ENCODE measurements around the gene ADAM12. TPM values are rescaled to one million over a fixed set of nuclear protein-coding genes. Genes with fewer than 3 reads are reported as not detected.

Gene ADAM12
- total and polyA plus RNA-seq, 10 donors = 0.51 to 7.0 (median 1.0) TPM

- Histone ChIP-seq H3K27ac (no peak overlapping the region), H3K27me3 (replicated peaks in 1 of 7) (peaks cover 0 to 23% (median 0%) of the 10 kb centered on the region in 7 donors), H3K4me3 (no peak overlapping the region), H3K36me3 (no peaks in the 10 kb centered on the region), H3K9me3 (no peaks in the 10 kb centered on the region), H3K4me1 (no peaks in the 10 kb centered on the region)
- 86 to 95% (median 90%) methylated on average over 10 of the region's 10 CpGs for WGBS, 5 donors
- DNase-seq = no peak
- TF ChIP-seq POLR2A (IDR thresholded peaks at IDR 0.05) = no peak
- TF ChIP-seq, protein P1, sequence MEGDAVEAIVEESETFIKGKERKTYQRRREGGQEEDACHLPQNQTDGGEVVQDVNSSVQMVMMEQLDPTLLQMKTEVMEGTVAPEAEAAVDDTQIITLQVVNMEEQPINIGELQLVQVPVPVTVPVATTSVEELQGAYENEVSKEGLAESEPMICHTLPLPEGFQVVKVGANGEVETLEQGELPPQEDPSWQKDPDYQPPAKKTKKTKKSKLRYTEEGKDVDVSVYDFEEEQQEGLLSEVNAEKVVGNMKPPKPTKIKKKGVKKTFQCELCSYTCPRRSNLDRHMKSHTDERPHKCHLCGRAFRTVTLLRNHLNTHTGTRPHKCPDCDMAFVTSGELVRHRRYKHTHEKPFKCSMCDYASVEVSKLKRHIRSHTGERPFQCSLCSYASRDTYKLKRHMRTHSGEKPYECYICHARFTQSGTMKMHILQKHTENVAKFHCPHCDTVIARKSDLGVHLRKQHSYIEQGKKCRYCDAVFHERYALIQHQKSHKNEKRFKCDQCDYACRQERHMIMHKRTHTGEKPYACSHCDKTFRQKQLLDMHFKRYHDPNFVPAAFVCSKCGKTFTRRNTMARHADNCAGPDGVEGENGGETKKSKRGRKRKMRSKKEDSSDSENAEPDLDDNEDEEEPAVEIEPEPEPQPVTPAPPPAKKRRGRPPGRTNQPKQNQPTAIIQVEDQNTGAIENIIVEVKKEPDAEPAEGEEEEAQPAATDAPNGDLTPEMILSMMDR (IDR thresholded peaks at IDR 0.05 in 8 of 11, conservative IDR thresholded peaks at IDR 0.05 in 3 of 11) = no peak
- TF ChIP-seq POLR2AphosphoS5 (IDR thresholded peaks at IDR 0.05) = no peak
- intact Hi-C loops (cut with DNase I; ENCODE audit: low total_unique reads) = no loop called here
These were observed 161.1 kb downstream of the ADAM12 start for GRCh38 chr10:126226988-126227761.

DNA sequence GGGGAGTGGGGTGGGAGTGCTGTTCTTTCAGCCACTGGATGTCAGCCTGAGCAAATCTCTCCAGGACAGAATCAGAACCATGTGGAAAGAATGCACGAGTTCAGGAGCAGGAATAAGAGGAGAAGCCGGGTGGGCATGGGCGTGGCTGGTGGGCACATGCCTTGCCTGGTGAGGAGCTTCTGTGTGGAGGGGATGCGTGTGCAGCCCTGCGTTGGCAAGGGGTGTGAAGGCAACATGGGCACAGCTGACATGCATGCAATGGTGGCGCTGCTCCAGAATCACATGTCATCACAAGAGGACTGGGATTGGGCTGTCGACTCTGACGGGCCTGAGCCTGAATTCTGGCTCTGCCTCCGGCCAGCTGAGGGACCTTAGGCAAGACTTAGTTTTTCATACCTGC, 162.1 kb downstream of the ADAM12 start:
- no peak overlapping the region for H3K4me3 ChIP-seq
- H3K27me3 ChIP-seq (replicated peaks in 1 of 7) = peaks cover 0 to 16% (median 0%) of the 10 kb centered on the region in 7 donors
- 87 to 95% (median 92%) methylated on average over 9 of the region's 9 CpGs for WGBS, 5 donors
- no peaks in the 10 kb centered on the region for H3K4me1 ChIP-seq
- no peak for TF ChIP-seq POLR2AphosphoS5 (IDR thresholded peaks at IDR 0.05)
- no peak for TF ChIP-seq POLR2A (IDR thresholded peaks at IDR 0.05)
- TF ChIP-seq, protein P1 (IDR thresholded peaks at IDR 0.05 in 8 of 11, conservative IDR thresholded peaks at IDR 0.05 in 3 of 11) = no peak
- no peaks in the 10 kb centered on the region for H3K36me3 ChIP-seq
- intact Hi-C loops (cut with DNase I; ENCODE audit: low total_unique reads) = no loop called here
- DNase-seq = no peak
- no peaks in the 10 kb centered on the region for H3K9me3 ChIP-seq
- no peak overlapping the region for H3K27ac ChIP-seq

DNA sequence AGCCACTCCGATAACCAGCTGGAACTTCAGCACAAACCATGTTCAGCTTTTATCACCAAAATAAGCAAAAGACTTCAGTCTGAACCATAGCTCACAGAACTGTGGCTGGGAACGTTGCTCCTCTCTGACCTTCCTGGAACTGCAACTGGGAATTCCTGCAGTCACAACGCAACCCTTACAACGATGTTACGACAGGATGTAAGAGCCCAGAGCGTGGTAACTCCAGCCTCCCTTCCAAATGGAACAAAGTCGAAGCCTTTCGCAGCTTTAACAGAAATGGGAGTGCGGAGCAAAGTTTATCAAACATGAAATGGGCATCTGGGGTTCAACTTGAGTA, 162.6 kb downstream of the ADAM12 start:
- 58 to 68% (median 59%) methylated on average over 9 of the region's 9 CpGs for WGBS, 5 donors
- TF ChIP-seq POLR2AphosphoS5 (IDR thresholded peaks at IDR 0.05) = no peak
- TF ChIP-seq POLR2A (IDR thresholded peaks at IDR 0.05) = no peak
- TF ChIP-seq, protein P1 (IDR thresholded peaks at IDR 0.05 in 8 of 11, conservative IDR thresholded peaks at IDR 0.05 in 3 of 11) = no peak

DNA sequence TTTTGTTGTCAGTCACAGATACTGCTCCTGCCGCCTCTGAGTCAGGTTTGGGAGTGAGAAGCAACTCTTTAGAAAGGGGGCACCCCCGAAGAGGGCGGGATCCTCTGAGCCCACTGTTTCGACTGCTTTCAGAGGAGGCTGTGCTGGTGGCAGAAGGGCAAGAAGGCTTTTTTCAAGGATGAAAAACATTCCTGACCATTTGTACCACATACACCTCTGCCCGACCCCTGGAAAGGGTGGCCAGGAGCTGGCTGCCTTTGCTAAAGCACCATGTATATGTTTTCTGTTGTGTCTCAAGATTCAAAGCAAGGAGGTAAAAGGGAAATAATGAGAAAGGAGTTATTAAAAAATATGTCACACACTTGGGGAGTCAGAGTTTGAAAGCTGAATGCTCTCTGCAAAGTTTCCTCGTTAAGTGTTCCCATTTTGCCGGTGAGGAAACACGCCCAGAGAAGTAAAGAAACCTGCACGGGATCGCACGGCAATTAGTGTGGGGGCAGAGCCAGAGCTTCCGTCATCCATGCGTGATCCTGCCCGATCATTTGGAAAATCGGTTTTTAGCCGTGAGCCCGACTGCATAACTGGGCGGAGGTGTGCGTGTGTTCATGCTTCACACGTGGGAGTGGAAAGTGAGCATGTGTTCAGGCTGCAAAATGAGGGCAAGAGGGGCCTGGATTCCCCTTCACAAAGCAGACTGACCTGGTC, 163.2 kb downstream of the ADAM12 start:
- 71 to 86% (median 84%) methylated on average over 20 of the region's 20 CpGs for WGBS, 5 donors
- intact Hi-C loops (cut with DNase I; ENCODE audit: low total_unique reads) = no loop called here

More for the DNA sequence above, 162.6 kb downstream of the ADAM12 start:
- intact Hi-C loops (cut with DNase I; ENCODE audit: low total_unique reads) = no loop called here
- no peak overlapping the region for H3K27ac ChIP-seq
- H3K36me3 ChIP-seq = no peaks in the 10 kb centered on the region
- H3K9me3 ChIP-seq = no peaks in the 10 kb centered on the region
- no peak overlapping the region for H3K4me3 ChIP-seq
- no peak for DNase-seq
- no peaks in the 10 kb centered on the region for H3K4me1 ChIP-seq
- H3K27me3 ChIP-seq (replicated peaks in 1 of 7) = peaks cover 0 to 16% (median 0%) of the 10 kb centered on the region in 7 donors

More for the DNA sequence above, 163.2 kb downstream of the ADAM12 start:
- no peak overlapping the region for H3K27ac ChIP-seq
- no peak overlapping the region for H3K4me3 ChIP-seq
- no peaks in the 10 kb centered on the region for H3K4me1 ChIP-seq
- H3K36me3 ChIP-seq = no peaks in the 10 kb centered on the region
- no peak for DNase-seq
- TF ChIP-seq POLR2AphosphoS5 (IDR thresholded peaks at IDR 0.05) (no peak), POLR2A (IDR thresholded peaks at IDR 0.05) (no peak)
- TF ChIP-seq, protein P1 (IDR thresholded peaks at IDR 0.05 in 8 of 11, conservative IDR thresholded peaks at IDR 0.05 in 3 of 11) = no peak
- H3K9me3 ChIP-seq = no peaks in the 10 kb centered on the region
- H3K27me3 ChIP-seq (replicated peaks in 1 of 7) = peaks cover 0 to 16% (median 0%) of the 10 kb centered on the region in 7 donors

Data from spleen (tissue), 11 donors.